HL-60/S4 (cell line): ENCODE results near the gene RDH13.
"Not testable (repeated sequence)": the region's sequence is repeated elsewhere in the genome, so short reads cannot be mapped to it uniquely, and the experiment has no call there.

Source experiments
- in situ Hi-C: fragments of 300-500 bp; cut with MboI; formaldehyde crosslinking; loops from 2 replicates; pipeline ENCODE4 v1.14.3; 2022; ENCODE audit warnings: low sequenced_read_pairs

Gene RDH13

DNA sequence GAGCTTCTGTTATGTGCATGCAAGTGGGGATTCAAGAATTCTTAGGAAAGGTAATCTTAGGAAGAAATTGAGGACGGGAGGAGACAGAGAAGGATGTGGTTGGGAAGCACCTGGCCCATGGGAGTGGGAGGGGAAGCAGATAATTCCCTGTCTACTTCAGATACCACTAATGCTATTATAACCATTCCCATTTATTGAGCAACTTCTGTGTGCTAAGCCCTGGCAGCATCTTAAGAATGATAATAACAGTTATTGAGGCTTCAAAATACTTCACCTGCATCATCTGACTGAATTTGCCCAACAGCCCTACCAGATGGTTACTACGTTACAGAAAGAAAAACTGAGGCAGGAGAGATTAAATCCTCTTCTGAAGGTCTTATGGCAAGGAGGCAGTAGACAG is 14.2 kb upstream of the RDH13 start:
- in situ Hi-C loops: no loop called here

DNA sequence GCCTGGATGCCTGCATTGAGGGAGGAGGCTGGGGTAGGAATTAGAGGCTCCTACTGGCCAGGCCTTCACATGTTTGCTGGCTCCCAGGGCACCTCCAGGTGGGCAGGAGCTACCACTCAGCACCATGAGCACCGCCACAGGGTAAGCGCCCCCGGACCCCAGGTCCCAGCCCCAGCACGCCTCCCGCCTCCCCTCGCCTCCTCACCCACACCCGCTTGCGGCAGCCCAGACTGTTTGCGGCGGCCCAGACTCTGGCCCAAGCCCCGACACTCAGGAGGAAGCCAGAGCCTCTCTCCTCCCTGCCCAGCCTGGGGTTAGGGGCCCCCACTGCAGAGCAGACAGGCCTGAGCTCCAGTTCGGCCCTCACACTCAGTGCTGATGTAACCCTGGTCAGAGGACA is 13.4 kb upstream of the RDH13 start:
- in situ Hi-C loops: no loop called here

DNA sequence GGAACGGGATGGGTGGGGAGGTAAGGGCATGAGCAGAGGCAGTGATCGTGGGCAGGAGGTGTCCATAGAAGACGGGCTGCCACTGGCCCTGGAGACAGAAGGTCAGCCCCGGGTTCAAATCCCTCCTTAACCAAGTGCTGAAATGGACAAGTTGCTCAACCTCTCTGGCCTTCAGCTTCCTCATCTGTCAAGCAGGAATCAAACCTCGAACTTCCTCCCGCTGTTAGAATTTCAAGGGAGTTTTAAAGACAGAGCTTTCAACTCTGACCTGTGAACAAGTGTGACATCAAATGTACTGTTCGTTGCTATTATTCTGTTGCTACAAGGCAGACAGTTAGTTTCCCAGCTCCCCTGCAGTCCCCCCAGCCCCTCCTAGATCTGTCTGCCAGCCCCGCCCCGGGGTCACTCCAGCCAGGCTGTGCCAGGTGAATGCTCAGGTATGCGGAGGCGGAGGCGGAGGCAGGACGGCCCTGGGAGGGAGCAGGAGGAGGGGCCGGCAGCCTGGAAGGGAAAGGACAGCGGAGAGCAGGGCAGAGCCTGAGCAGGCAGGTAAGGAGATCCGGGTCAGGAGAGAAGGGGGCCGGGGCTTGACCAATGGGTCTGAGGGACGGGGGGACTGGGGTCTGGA is 12.5 kb upstream of the RDH13 start, which contains the start of gene EPS8L1:
TSS of gene EPS8L1 (plus strand) at position 499 of the 628 bp plus-strand sequence. CDS start 576 bp downstream, outside the sequence.
- in situ Hi-C loops: no loop called here

DNA sequence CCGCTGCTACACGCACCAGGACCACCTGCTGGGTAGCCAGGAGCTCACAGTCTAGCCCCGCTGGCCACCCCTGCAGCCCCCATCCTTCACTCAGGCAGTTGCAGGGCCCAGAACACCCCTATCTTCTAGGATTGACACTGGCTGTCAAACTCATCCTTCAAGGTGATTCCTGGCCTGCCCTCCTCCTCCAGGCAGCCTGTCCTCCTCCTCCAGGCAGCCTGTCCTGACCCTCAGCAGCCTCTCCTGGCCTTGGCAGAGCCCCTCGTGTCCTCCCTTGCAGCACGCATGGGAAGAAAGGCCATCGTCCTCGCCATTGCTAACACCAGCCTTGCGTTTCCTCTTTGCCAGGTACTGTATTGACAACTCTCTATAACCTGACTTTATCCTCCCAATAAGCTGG is 9.0 kb upstream of the RDH13 start:
- in situ Hi-C loops: no loop called here

DNA sequence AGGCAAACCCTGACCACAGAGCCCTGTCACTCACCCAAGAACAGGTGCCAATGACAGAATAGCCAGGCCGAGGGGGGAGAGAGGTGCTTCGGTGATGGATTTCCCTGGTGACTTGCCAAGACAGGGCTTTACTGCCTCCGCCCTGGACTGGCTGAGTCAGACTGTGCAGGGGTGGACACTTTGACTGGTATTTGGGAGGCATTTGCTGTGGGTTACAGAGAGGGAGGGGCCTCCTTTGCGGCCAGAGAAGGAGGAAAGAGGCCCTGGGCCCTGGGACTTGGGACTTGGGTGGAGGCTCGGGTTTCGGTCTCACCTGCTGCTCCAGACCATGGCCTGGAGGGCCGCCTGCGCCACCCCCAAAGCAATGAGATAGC is 8.2 kb upstream of the RDH13 start:
- in situ Hi-C loops: no loop called here

DNA sequence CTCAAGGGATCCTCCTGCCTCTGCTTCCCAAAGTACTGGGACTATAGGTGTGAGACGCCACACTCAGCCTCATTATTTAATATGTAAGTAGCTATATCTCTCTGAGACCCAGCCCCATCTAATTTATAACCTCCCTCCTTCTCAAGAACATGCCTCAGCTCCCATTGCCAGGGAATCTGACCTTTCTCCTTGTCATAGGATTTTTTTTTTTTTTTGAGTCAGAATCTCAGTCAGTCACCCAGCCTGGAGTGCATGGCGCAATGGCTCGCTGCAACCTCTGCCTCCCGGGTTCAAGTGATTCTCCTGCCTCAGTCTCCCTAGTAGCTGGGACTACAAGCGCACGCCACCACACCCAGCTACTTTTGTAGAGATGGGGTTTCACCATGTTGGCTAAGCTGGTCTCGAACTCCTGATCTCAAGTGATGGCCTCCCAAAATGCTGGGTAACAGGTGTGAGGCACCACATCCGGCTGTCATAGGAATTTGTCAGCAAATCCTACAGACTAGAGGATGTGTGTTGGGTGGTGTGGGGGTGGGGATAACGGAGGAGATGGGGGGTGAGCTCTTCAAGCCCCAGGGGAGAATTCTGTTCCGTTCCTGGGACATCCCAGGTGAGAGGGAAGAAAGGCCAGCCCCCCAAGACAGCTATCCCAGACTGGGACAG is 7.6 kb upstream of the RDH13 start:
- in situ Hi-C loops: no loop called here

DNA sequence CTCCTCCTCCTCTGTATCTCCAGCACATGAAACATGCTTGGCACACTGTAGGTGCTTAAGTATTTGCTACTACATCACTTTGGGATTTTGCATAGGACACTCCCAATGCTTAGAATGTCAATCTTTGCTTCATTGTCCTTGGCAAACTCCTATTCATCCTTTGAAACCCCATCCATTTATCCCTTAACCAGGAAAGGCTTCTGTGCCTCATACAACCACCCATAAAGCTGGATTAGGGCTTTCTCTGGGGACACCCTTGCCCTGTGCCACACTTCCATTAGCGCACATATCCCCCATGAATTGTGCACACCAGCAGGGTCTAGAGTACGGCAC is 6.9 kb upstream of the RDH13 start:
- in situ Hi-C loops: no loop called here

DNA sequence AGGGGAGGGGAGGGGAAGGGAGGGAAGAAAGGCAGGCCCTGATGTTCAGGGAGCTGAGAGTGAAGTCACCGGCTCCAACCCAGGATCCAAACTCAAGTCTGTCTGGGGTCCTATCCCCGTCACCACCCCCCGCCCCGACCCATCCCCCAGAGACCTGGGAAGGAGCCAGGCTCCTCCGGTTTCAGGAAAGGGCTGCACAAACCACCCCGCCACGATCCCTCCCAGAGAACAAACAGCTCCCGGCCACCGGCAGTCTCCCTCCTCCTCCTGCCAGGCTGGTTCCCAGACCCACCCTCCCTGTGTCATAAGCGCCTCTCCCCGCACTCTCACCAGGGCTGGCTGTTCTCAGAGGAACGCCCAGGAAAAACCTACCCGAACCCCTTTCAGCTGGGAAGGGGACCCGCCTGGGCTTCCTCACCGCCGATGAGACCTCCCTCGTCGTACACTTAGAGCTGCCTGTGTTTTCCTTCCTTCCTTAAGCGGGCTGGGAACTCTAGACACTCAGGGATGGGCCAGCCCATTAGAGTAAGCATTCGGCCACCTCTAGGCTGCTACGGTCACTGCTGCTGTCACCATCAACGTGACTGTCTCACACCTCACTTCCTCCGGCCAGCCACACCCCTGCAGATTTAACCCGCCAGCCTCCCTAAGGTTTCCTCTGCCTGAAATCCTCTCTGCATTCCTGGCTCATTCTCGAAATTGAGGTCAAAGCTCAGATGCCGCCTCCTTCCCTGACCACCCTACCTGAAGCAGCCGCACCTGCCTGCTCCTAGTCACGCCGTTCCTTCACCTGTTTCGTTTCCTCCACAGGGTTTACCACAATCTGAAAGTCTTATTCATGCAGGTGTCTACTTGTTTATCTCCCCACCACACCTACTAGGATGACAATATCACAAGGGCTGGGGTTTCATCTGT is 6.3 kb upstream of the RDH13 start:
- in situ Hi-C loops: no loop called here

DNA sequence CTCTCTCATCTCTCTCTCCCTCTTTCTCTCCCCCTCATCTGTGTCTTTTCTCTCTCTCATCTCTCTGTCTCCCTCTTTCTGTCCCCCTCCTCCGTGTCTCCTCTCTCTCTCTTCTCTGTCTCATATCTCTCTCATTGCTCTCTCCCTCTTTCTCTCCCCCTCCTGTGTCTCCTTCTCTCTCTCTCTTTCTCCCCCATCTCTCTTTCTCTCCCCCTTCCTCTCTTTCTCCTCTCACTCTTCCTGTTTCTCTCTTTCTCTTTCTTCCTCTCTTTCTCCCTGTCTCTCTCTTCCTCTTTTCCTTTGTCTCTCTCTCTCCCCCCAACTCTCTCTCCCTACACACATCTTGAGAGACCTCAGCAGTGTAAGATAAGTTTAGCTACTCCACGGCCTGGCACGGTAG is 4.9 kb upstream of the RDH13 start:
- in situ Hi-C loops: no loop called here

DNA sequence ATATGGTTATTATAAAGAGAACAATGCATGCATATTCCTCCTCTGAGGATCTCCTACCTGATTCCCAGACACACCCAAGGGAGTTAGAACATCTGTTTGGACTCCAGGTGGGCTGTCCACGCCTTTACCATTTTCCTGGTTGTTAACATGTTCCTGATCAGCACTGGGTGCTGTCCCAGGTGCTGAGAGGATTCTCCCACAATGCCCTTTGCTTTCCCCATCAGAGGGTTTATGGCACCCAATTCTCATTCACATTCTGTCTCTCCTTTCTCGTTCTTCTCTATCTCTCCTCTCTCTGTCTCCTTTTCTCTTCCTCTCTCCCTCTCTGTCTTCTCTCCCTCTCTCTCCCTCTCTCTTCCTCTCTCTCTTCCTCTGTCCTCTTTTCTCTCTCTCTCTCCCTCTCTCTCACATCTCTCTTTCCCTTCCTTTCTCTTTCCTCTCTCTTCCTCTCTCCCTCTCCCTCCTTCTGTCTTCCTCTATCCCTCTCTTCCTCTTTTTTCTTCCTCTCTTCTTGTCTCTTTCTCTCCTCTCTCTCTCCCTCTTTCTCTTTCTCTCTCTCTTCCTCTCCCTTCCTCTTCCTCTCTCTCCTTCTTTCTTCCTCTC is 3.3 kb upstream of the RDH13 start:
- in situ Hi-C loops: no loop called here

DNA sequence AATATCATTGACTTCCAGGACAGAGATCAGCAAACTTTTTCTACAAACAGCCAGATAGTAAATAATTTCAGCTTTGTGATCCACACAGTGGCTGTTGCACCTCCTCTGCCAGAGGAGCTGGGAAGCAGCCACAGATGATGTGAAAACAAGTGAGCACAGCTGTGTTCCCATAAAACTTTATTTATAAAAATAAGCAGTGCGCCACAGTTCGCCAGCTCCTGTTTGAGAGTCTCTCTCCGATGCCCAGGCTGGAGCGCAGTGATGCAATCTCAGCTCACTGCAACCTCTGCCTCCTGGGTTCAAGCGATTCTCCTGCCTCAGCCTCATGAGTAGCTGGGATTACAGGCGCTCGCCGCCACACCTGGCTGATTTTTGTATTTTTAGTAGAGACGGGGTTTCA is 2.6 kb upstream of the RDH13 start:
- in situ Hi-C loops: not testable (repeated sequence)

DNA sequence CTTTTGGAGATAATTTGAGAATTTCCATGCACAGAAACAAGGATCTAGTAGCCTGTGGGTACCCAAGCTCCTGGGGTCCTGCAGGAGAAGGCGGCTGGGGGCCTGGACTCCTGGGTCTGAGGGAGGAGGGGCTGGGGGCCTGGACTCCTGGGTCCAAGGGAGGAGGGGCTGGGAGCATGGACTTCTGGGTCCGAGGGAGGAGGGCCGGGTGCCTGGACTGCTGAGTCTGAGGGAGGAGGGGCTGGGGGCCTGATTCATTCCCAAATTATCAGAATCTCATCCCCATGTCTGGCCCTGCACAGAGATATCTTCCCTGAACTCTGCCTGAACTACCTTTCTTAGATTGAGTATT is 520 bp upstream of the RDH13 start:
- in situ Hi-C loops: no loop called here

DNA sequence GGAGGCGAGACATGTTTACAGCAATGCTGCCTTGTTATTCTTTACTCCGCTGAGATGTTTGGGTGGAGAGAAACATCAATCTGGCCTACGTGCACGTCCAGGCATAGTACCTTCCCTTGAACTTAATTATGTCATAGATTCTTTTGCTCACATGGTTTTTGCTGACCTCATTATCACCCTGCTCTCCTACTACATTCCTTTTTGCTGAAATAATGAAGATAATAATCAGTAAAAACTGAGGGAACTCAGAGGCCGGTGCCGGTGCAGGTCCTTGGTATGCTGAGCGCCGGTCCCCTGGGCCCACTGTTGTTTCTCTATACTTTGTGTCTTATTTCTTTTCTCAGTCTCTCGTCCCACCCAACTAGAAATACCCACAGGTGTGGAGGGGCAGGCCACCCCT is 2.7 kb downstream of the RDH13 start:
- in situ Hi-C loops: not testable (repeated sequence)

DNA sequence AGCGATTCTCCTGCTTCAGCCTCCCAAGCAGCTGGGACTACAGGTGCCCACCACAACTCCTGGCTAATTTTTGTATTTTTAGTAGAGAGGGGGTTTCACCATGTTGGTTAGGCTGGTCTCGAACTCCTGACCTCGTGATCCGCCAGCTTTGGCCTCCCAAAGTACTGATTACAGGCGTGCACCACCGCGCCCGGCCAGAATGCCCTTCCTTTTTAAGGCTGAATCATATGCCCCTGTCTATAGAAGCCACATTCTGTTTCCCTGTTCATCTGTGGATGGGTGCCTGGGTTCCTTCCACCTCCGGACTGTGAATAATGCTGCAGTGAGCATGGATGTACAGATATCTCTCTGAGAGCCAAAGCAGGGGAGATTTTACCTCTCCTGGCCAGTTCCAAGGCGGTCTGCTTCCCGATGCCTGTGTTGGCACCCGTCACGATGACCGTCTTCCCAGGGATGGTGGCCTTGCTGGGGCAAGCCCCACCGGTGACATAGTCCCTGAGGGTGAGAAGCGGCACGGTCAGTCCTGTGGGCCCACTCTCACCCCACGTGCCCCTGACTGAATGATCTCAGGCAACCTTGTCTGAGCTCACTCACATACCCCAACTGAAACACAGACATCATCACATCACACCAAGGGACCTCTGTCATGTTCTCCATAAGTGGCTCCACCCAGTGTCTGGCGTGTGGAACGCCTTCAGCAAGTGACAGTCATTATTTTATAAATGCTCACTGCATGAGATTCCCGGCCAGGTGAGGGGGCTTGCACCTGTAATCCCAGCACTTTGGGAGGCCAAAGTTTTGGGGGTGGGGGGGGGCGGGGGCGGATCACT is 4.0 kb downstream of the RDH13 start:
- in situ Hi-C loops: no loop called here

DNA sequence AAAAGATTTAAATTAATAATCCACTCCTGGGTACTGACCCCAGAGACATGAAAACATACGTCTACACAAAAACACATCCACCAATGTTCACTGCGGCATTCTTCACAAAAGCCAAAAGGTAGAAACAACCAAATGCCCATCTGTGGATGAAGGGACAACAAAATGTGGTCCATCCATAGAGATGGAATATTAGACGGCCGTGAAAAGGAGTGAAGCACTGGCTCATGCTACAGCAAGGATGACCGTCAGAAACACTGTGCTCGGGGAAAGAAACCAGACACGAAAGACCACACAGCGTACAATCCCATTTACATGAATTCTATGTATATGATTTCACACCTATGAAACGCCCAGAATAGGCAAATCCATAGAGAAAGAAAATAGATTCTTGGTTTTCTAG is 6.1 kb downstream of the RDH13 start:
- in situ Hi-C loops: no loop called here

DNA sequence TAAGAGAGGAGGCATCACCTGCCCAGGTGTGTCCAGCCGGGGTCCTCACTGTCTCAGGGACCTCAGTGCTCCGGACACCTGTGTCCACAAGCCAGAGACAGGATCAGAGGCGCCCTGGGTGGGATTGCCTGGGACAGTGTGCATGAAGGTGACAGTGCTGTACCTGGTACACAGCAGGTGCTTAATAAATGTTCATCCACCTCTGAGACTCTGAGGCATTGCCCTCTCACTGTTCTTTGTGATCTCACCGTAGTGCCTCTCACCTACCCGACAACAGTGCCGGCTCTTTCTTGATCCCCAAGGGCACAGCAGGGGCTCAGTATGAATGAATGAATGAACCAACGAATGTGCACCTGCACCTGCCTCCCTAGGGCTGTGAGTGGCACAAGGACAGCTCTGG is 9.2 kb downstream of the RDH13 start:
- in situ Hi-C loops: no loop called here

DNA sequence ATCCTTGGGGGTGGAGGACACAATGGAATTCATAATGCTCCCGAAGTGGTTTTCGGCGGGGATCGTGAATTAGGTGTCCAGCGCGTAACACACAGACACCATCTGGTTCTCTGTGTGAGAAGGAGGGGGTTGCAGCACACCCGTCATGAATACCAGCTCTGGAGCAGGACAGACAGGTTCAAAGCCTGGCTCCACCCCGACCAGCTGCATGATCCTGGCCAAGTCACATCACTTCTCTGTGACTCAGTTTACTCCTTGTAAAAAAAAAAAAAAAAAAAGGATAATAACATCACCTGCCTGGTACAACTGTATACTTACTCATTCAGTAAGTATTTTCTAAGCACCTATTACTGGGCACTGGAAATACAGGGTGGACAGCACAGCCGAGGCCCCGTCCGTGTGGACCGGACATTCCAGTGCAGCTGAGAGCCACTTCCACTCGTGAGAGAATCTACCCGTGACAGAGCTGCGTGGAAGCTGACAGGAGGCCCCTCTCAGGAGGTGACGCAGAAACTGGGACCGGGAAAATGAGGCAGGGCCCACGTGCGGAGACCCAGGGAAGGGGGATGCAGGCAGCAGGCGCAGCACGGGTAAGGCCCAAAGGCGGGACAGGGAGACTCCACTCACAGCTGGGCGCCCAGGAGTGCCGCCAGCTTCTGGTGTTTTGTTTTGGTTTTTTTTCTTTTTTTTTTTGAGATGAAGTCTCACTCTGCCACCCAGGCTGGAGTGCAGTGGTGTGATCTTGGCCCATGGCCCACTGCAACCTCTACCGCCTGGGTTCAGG is 12.0 kb downstream of the RDH13 start:
- in situ Hi-C loops: no loop called here

DNA sequence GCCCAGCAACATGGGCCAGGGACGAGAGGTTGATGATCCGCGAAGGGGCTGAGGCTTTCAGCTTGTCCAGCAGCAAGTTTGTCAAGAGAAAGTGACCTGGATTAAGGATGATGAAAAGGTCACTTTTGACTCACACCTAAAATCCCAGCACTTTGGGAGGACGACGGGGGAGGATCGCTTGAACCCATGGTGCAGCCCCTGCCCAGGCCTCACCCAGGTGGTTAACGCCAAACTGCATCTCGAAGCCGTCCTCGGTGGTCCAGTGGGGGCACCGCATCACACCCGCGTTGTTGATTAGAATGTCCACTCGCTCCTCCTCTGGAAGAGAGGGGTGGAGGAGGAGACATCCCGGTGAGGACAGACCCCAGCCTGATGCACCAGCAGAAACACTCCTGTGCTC is 14.5 kb downstream of the RDH13 start:
- in situ Hi-C loops: no loop called here

DNA sequence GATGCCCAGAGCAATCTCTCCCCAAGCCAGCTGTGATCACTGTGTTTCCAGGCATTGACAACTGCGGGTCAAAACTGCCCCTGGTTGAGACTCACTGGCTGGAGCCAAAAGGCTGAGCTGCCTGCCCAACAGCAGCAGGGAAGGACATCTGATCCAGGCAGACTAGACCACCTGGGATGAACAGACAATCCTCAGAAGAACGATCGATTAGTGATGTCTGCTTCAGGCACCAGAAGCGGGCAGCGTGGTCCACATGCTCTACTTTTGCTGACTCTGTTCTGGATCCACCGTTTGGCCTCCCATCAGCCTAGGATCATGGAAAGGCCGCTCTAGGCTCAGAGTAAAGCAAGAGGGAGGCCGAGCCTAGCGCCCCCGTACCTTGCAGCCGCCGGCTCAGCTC is 15.0 kb downstream of the RDH13 start:
- in situ Hi-C loops: no loop called here

DNA sequence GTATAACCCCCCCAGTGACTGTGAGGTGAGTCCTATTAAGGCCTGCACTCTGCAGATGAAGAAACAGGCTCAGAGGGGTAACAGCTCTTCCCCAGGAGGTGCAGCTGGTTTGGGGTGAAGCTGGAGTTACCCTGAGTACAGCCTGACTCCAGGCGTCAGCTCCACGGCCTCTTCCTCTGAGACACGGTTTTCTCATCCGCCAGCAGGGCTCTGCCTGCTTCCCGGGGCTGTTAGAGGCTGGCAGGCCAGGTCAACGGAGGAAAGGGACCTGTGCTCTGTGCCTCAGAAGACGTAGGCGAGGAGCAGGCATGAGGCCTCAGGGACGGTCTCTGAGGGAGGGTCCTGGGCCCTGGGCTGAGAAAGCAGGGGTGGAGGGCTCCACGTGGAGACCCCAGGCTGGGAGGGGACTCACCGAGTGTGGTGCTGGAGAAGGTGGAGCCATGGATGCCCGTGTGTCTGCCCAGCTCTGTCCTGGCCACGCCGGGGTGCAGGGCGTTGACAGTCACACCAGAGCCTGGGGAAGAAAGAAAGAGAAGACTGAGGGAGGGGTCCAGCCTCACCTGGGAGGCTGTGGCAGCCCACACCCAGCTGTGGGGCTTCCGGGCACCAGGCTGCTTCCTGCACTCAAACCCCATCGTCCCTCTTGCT is 15.8 kb downstream of the RDH13 start:
- in situ Hi-C loops: no loop called here
